OCI-M2 (cell line): Measurements from ENCODE around the gene C19orf38.
A peak's percentile ranks its signal among the peaks of the same experiment; 100 is the strongest.

Source experiments
- DNase-seq: peaks from one replicate; lab custom pipeline; 2025; ENCODE audit not compliant: unreplicated experiment; lab: John Stamatoyannopoulos, UW

The C19orf38 gene

GRCh38 chr19:10848230-10848856, at the start of gene C19orf38:
TSS of gene C19orf38 (plus strand) at chr19:10848415. CDS start at chr19:10848509, 94 bp downstream.
- DNase-seq, result no peak

GRCh38 chr19:10800488-10800887, 47.7 kb upstream of the C19orf38 start:
- no peak for DNase-seq

GRCh38 chr19:10802479-10802878, 45.7 kb upstream of the C19orf38 start:
- DNase-seq, result no peak

DNA sequence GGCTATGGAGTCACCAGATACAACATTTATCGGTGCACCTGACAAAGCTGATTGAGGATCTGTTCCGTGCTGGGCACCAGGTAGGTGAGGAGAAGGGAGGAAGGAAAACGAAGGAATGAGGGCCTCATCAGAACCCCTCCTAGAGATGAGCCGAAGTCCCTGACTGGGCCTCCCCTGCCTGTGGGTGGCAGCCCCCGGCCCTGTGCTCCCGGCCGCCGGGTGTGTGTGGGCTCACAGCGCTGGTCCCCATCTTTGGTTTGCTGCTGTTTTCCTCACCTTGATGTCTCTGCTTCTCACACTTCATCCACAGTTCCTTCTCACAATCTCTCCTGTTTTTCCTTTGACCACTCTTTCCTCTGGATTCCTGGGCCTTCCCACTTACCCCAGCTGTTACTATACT, 45.0 kb upstream of the C19orf38 start:
- no peak for DNase-seq

GRCh38 chr19:10805065-10805757, 43.0 kb upstream of the C19orf38 start:
- no peak for DNase-seq

GRCh38 chr19:10805758-10806247, 42.4 kb upstream of the C19orf38 start:
- no peak for DNase-seq

- peak; percentile 97 for DNase-seq
Observed at GRCh38 chr19:10808937-10809649, 39.1 kb upstream of the C19orf38 start.

DNA sequence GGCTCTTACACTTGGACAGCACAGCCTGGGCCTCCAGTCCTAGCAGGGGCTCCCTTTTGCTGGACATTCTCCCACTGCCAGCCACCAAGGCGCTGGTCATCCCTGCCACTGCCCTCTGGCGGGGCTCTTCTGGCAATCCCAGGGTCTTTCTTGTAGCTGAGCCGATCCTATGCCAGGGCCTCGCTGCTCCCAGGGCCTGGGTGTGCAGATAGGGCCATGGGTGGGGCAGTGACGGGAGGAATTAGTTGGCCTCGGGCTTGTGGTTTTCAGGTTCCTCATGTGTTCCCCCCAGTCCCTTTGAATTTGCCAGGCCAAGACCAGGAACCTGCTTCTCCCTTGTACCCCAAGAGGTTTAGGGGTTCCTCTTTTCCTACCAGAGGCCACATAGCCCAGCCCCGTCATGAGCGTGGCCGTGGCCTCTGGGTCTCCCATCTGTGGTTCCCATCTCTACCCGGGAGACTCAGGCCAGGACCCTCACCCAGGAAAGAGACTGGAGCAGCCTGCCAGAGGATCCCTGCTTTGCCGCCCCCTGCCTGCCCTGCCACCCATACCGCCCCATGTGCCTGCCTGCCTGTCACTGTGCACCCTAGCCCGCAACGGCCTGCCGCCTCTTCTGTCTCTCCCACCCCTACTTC, 38.4 kb upstream of the C19orf38 start:
- peak; percentile 97 for DNase-seq

DNA sequence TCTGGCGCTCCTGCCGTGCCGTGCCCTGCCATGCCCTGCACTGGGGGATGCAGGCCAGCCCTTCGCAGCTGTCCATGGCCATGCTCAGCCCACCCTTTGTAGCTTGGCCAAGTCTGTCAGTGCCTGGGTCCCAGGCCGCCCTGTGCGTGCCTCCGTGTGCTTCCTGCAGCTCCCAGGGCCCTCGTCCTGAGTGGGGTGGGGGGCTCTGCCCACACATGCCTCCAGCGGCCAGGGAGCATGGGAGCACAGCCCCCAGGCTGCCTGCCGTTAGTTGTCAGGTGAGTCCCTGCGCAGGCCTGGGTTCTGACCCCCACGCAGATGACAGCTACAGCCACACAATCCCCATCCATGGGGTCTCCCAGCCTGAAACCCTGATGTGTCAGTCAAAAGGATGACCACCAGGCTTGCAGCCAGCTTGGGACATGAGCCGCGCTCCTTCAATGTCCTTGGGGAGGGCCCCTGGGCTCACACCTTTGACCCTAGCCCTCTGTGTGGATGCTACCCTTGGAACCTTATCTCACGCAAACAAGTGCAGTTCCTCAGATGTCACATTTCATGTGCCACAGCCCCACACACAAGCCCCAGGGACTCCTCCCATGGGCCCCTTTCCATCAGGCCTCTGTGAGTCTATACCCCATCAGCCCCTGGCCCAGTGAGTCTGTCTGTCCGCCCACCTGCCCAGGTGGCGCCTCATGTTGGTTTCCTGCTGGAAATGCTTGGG, 36.7 kb upstream of the C19orf38 start:
- peak; percentile 79 for DNase-seq

DNA sequence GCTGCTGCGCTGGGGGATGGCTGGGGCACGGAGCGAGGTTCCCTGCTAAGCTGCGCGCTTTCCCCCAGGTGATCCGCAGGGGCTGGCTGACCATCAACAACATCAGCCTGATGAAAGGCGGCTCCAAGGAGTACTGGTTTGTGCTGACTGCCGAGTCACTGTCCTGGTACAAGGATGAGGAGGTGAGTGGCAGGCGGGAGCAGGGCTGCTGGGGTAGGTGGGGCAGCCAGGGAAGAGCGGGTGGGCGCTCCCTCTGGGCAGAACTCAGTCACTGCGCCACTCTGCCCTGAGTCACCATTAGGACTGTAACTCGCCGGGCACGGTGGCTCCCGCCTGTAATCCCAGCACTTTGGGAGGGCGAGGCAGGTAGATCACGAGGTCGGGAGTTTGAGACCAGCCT, 36.0 kb upstream of the C19orf38 start:
- DNase-seq, result no peak

- no peak for DNase-seq
Observed at GRCh38 chr19:10812902-10813404, 35.3 kb upstream of the C19orf38 start.

DNA sequence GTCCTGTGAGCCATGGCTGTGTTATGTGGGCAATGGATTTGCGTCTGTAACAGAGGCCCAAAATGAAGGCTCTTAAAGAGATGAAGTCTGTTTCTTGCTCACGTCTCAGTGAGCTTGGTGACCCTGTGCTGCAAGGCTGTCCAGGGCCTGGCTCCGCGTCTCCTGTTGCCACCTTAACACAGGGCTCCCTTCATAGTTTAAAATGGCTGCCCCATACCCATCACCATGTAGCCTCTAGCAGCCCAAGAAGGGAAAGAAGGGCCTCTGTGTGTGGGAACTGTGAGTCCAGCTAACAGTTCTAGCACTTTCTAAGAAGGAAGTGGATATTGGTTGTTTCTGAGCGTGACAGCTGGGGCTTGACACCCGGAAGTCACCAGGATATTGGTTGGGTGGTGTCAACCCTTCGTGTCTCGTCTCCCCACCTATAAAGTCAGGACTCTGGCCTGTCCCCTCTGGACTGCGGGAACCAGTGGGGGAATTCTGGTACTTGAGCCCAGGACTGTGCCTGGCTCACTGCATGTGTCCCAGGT, 33.1 kb upstream of the C19orf38 start:
- no peak for DNase-seq

- DNase-seq, result no peak
Observed at GRCh38 chr19:10815969-10816644, 32.1 kb upstream of the C19orf38 start.

GRCh38 chr19:10816691-10817090, 31.5 kb upstream of the C19orf38 start:
- DNase-seq, result no peak

DNA sequence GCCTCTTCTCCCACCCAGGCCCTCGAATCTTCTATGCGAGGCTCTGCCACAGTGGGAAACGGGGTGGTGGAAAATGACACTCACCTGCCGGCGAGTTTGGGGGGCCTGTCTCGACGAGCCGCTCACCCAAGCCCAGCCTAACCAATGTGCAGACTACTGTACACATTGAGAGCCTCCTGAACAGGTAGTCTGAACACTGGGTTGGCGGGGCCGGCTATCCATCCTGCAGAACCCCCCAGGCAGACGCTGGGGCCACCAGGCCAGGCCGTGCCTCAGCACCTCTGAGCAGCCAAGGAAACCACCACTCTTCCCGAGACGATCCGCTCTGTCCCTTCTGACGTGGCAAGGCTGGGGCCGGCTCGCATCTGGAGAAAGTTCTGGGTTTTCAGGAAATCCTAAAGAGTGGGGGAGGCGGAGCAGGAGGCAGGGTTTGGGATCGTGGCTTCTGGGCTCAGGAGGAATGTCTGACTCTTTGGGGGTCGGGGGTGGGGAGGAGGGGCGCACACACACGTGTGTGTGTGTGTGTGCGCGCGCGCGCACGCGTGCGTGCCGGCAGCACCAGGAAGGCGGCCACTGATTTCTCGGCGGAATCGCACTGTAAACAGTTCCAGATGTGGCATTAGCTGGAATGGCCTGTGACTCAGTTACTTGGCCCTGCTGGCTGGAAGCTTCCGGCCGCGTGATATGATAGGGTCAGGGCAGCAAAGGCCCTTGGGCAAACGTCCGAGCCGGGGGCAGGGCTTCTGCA, 30.8 kb upstream of the C19orf38 start:
- DNase-seq, result no peak

GRCh38 chr19:10818301-10819123, 29.7 kb upstream of the C19orf38 start:
- DNase-seq, result no peak

- DNase-seq, result no peak
Observed at GRCh38 chr19:10819124-10820060, 28.8 kb upstream of the C19orf38 start.
